NCI-H2227 (cell line): ENCODE results near the gene ITPRID1.
"Not testable (repeated sequence)": the region's sequence is repeated elsewhere in the genome, so short reads cannot be mapped to it uniquely, and the experiment has no call there.

ENCODE experiments used
- DNase-seq: peaks from one replicate; lab custom pipeline; 2025; ENCODE audit not compliant: unreplicated experiment; lab: John Stamatoyannopoulos, UW

The ITPRID1 gene

DNA sequence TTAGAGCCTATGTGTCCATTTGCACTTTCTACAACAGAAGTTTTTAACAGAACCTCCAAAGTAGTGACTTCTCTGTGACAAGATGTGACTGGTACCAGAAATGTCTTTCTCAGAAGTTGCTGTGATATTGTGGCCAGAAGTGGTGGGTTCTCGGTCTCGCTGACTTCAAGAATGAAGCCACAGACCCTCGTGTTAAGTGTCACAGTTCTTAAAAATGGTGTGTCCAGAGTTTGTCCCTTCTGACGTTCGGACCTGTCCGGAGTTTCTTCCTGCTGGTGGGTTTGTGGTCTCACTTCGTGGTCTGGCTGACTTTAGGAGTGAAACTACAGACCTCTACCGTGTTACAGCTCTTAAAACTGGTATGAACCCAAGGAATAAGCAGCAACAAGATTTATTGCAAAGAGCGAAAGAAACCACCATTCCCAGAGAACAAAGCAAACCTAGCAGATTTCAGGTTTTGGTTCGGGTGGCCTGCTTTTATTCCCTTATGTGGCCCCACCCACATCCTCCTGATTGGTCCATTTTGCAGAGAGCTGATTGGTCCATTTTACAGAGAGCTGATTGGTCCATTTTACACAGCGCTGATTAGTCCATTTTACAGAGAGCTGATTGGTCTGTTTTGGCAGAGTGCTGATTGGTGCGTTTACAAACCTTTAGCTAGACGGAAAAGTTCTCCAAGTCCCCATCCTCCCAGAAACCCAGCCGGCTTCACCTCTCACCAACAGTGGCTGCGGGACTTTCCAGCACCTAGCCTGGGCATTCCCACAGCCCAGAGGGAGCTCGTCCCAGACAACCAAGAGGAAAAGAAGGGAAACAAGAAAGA, 3.0 kb downstream of the ITPRID1 start:
- DNase-seq, result no peak

GRCh38 chr7:31517513-31517912, 3.6 kb downstream of the ITPRID1 start:
- DNase-seq, result no peak

GRCh38 chr7:31518766-31519165, 4.9 kb downstream of the ITPRID1 start:
- no peak for DNase-seq

GRCh38 chr7:31521336-31522010, 7.6 kb downstream of the ITPRID1 start:
- no peak for DNase-seq

- no peak for DNase-seq
Measured at GRCh38 chr7:31526864-31527263, 13.0 kb downstream of the ITPRID1 start.

- no peak for DNase-seq
Measured at GRCh38 chr7:31529103-31529502, 15.2 kb downstream of the ITPRID1 start.

DNA sequence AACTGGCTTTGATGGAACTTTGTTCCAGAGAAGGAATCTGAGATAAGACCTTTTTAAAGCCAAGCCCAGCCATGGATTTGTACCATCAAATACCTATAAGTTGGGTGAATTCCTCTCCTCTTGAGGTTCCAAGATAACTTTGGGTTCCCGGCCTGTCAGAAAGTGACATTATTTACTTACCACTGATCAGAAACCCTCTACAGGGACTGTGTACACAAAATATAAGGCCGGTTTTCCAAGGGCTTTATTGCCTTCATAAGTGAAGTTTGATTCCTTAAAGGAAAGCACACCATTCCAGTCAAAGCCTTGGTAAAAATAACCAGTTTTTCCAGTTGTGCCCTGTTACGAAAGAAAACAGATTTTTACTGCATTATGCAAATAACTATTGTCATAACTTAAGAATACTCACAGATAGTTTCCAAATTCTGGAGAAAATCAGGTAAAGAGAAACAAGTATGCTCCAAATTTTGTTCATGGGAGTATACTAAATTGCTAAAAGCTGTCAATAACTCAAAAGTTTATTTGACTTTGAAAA, 26.8 kb downstream of the ITPRID1 start:
- not testable (repeated sequence) for DNase-seq

DNA sequence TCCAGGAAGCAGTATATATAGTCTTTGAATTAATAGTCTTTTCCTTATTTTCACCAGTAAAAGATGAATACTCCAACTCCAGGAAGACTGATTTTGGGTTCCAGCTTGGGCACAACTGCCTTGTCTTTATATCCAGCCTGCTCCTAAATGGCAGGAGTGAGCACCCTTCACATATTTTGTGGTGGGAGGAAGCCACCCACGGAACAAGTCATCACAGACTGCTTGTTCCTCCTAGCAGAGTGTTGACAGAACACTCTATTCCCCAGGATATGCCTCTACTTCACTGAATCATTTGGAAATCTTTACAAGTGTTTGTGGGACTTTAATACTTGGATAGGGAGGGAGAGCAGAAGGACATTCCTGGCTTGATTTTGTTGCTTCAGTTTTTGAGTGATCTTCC, 31.7 kb downstream of the ITPRID1 start:
- no peak for DNase-seq

- no peak for DNase-seq
Measured at GRCh38 chr7:31549611-31550010, 35.7 kb downstream of the ITPRID1 start.

- no peak for DNase-seq
Measured at GRCh38 chr7:31550432-31550831, 36.5 kb downstream of the ITPRID1 start.

- DNase-seq, result no peak
Measured at GRCh38 chr7:31553661-31554081, 39.8 kb downstream of the ITPRID1 start.

- no peak for DNase-seq
Measured at GRCh38 chr7:31562002-31562401, 48.1 kb downstream of the ITPRID1 start.

DNA sequence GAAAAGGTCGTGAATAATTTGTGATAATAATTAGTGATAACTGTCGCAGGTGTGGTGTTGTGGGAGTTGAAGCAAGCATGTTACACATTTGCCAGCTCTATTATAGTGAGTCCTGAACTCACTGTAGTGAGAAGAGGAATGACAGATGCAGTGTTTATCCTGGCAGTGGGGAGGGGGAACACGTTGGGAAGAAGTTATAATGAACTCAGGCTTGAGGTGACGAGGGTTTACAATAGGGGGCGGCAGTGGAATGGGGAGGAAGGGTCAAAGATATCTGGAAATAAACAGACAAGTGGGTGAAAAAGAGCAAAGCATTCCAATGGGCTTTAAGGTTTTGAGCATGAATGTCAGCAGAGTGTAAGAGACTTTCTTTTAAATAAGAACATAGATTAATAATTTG, 49.6 kb downstream of the ITPRID1 start:
- DNase-seq, result no peak

GRCh38 chr7:31563951-31564350, 50.1 kb downstream of the ITPRID1 start:
- no peak for DNase-seq

DNA sequence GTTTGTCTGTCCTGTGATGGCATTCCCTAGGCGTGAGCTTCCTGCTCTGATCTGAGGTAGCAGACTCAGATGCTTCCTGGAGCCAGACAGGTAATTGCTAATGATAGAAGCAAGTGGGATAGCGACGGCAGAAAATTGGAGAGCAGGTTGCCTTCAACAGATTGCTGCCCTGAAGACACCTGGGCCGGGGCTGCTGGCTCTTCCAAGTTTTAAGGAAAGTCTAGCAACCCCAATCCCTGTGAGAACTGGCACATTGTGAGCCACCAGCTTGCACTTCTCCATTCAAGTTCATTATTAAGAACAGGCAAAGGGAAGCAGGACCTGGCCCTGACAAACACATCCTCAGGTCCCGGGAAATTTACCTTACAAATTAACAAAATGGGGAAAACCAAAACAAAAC, 50.8 kb downstream of the ITPRID1 start:
- DNase-seq, result no peak

GRCh38 chr7:31569528-31569927, 55.6 kb downstream of the ITPRID1 start:
- no peak for DNase-seq

GRCh38 chr7:31583526-31583925, 69.6 kb downstream of the ITPRID1 start:
- no peak for DNase-seq

DNA sequence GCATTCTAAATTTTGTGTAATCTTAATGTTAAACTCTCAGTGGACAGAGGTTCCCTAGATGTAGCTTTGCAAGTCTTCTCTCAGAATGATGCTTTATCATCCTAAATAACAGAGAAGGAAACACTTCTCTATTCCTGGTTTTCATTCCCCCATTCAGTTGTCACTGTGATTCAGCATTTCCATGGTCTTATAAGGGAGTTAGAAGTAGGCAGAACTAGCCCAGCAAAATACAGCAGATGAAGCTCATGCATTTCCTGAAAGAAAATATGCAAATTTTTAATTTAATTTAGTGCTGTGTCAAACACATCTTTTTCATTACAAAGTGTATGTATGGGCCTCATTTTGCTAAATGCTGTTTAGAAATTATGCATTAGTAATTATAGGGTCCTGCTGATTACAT, 70.1 kb downstream of the ITPRID1 start:
- DNase-seq, result no peak

DNA sequence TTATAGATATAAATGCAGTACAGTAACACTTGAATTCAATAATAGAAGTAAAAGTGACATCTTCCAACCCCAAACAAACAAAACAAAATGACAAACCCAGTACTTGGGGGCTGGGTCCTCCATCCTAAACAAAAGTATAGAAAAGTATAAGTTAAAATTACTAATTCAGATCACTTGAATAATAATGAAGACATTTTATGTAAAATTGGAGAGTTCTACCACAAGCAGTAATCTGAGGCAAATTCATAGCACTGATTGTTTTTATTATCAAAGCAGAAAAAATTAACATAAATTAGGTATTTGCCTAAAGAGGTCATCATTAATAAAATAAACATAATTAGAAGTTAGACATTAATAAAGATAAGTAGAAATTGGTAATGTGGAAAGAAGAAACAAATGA, 81.5 kb downstream of the ITPRID1 start:
- no peak for DNase-seq

DNA sequence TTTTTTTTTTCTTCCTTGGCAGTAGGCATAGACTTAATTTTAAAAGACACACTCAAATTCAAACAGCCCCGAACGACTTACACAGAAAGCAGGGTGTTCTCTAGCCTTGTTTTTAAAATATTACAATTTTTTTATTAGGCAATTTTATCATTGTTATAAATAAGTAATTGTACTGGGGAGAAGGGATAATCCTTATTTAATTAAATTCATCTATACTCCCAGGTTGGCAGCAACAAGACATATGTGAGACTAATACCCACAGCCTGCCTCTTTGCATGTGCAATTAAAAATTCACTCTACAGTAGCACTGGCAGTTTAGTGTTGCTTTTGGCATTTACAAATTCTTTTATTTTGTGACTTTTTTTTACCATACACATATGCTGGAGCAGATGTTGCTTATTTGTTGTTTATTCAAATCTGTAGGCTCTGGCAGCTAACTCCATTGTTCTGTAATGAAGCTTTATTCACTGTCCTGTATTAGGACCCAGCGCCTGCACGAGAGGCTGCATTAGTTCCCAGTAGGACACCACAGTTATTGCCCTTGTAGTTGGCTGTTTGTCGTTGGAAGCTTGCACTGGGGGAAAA, 88.2 kb downstream of the ITPRID1 start:
- no peak for DNase-seq

GRCh38 chr7:31603046-31603445, 89.2 kb downstream of the ITPRID1 start:
- DNase-seq, result no peak

DNA sequence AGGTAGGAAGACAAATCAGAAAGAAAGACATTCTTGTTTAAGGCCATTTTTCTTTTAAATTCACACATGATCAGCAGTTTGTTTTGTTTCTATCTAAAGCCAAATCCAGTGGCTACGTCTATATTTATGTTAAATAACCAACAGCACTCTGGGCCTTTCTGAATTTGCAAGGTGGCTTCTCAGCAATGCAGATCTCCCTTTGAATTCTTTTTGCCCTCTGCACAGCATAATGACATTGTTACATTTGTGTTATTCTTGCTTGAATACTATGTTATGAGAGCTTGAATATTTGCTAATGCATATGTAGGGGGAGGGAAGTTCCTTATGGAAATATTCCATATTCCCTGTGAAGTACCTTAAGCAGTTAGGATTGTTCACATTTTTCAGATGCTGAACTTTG, 99.7 kb downstream of the ITPRID1 start:
- no peak for DNase-seq
